Activated CD4-positive, alpha-beta T cell treated with anti-CD3 and anti-CD28 coated beads, Interleukin-2, amount 50 U/mL, for 16 hours (primary cell): ENCODE results near the gene SUSD3.

Source experiments
- DNase-seq: peaks from one replicate; pipeline ENCODE4 v3.0.0-alpha.2; 2020

The SUSD3 gene

GRCh38 chr9:93127395-93127911 lies 69.0 kb downstream of the SUSD3 start:
- DNase-seq = no peak

DNA sequence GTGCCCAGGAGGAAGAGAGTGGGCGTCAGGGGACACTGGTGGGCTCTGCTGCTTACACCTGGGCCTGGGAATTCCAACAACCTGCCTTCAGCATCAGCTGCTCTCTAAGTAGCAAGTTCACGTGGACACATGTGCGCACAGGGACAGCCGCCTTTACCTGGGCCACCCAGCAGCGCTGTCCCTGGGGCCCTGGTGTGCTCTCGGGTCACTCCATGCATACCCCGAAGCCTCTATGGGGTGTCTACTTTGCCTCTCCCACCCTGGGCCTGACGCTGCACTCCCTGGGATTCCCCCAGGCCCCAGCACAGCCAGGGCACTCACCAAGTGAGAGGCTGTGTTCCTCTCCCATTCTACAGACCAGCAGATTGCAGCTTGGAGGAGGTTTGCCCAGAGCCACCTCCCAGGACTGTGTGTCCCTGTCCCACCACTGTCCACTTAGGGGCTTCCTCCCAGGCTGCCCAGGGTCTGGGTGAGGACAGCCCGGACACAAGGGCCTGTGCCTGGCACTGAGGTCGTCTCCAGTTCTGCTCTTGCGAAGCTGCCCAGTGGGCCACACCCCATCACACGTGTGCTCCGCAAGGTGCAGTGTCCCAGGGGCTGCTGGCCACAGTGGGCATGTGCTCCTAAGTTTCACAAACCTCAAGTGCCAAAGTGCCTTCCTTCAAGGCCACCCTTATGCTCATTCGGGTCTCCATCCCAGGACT lies 69.7 kb downstream of the SUSD3 start:
- DNase-seq = no peak

- no peak for DNase-seq
Measured at GRCh38 chr9:93128715-93129224, 70.3 kb downstream of the SUSD3 start.

DNA sequence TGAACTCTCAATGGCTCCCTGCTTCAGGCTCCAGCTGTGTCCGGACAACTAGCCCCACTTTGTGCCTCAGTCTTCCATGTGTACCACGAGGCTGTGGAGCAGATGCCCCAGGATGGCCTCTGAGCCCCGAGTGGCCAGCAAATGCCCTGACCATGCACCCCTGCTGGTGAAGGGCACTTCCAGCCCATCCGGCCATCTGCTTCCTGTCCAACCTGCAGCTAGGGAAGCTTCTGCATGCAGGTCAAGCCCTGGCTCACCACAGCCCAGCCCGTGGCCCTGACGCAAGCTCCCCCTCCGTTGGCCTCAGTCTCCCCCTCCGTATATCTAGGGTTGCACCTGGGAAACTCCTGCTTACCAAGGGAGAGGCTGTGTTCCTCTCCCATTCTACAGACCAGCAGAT lies 70.8 kb downstream of the SUSD3 start:
- DNase-seq = no peak

DNA sequence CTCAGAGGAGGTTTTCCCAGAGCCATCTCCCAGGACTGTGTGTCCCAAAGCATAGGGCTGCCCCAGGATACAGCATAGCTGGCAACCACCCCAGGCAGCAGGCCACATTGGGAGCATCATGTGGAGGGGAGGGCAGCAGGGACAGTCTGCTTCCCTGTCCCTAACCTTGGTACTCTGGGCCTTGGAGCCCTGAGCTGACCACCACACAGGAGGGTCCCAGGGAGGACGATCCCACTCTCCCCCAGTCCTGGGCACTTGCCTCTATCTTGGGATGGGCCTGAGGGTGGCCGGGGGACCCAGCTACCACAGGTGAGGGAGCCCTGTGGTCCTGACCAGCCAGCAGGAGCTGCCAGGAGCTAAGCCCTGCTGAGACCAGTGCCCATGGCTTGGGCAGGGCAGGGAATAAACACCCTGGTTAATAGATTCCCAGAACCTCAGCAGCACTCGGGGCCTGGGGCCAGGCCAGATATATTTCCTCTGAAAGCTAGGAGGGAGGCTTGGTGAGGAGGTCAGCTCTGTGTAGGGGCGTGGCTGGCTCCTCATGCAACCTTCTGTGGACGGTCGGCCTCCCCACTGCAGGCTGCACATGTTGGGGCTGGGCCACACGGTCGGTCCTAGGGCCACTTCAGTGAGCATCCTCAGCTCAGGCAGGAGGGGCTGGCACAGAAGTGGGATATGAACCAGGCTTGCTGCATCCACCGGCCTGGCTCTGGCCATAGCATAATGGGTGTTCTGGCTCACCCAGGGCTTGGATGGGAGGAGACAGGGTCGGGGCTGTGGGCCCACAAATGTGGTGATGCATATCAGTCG lies 71.4 kb downstream of the SUSD3 start:
- DNase-seq = no peak

DNA sequence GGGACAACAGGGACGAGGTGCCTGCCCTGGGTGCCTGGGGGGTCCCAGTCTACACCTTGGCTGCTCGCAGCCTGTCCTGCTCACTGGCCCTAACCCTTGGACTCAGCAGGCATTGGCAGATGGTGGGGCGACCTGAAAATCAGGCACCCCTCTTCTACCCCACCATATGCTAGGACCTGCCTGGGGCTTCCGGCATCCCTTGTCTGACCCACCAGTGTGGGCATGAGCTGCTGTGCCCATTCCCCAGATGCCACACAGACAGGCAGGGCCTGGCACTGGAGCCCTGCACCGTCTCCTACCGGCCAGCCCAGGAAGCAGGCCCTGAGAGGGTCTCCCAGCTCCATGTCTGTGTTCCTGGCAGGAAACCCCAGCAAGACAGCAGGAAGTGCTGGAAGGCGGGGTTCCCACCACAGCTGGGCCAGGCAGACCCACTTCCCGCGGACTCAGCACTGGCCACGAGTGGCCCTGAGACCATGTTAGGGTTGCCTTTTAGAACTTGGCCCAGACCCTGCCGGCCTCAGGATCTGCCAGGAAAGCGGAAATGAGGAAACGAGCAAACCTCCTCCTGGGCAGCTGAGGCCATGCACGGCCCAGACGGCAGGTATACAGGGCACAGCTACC lies 72.5 kb downstream of the SUSD3 start:
- DNase-seq = no peak

DNA sequence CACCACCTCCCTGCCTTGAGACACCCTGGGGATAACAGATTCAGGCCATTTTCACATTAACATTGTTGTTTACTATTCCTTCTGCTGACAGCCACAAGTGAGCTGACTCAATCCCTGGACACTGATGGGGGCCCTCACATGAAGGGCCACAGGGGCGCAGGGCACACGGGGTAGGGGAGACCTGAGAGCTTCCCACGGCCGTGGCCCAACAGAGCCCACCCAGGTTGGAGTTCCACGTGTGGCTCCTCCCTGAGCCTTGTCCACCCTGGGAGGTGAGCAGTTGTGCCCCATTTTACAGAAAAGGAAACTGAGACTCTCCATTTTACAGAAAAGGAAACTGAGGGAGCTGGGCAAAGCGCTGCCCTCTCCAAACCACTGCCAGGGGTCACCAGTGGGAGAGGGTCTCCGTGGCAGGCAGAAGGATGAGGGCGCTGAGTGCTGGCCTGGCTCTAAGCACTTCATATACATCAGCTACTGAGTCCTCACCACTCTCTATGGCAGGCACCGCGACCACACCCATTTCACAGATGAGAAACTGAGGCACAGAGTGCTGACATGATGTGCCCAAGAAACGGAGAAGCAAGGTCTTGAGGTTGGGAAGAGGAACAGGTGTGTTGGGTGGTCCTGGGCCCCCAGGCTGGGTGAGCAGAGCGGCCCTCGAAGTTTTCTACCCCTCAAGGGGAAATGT lies 73.2 kb downstream of the SUSD3 start:
- DNase-seq = no peak

DNA sequence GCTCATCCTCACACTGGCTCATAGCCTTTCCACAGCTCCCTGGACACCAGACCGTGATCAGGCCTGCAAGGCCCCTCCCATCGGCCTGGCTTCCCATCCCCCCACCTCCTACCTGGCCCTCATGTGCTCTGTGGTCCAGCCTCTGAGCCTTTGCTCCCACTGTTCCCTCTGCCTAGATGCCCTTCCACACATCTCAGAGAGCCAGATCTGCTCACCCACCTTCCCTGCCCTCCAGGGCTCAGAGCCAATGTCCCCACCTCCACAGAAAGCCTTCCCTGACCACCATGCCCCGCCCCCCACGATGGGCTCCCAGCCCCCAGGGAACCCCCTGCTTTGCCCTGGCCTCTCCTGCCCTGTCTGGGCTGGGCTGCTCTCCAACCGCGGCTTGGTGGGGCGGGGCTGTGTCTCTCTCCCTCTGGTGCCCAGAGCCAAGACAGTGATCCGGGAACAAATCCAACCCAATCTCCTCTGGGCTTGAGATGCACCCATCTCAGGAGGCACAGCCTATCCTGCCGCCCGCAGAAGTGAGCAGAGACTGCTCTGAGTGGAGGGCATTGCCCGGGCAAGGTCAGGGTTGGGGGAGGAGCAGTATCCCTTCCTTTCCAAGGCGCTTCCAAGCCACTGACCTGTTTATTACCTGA lies 73.9 kb downstream of the SUSD3 start:
- no peak for DNase-seq

DNA sequence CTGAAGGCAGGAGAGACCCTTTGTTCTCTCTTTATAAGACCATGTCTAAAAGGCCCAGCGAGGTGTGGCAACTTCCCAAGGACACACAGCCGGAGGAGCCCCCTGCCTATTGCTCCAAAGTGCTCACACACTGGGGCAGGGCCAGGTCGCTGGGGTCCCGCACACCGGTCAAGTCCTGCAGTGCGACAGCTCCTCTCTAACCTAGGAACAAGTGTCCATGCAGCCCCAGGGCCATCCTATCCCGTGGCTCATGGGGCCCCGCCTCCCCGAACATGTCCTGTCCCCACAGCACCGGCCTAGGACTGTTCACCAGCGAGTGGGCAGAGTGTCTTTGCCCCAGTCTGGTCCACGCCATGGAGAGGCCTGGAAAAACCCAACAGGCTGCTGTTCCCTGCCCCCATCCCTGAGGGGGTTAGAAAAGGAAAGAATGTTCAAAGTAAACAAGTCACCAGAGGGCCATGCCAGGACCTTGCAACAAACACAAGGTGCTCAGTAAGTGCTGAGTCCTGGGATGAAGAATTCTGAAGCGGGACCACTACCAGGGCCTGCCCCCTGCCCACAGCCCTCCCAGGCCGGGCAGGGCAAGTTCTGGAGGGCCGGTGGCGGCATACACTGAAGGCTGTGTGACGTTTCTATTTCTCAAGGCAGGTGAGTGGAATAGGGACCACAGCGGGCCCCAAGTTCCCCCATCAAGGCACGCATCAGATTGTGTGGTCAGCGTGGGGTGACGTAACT lies 74.6 kb downstream of the SUSD3 start:
- DNase-seq = peak; percentile 63

- DNase-seq = no peak
Measured at GRCh38 chr9:93133681-93134014, 75.1 kb downstream of the SUSD3 start.

DNA sequence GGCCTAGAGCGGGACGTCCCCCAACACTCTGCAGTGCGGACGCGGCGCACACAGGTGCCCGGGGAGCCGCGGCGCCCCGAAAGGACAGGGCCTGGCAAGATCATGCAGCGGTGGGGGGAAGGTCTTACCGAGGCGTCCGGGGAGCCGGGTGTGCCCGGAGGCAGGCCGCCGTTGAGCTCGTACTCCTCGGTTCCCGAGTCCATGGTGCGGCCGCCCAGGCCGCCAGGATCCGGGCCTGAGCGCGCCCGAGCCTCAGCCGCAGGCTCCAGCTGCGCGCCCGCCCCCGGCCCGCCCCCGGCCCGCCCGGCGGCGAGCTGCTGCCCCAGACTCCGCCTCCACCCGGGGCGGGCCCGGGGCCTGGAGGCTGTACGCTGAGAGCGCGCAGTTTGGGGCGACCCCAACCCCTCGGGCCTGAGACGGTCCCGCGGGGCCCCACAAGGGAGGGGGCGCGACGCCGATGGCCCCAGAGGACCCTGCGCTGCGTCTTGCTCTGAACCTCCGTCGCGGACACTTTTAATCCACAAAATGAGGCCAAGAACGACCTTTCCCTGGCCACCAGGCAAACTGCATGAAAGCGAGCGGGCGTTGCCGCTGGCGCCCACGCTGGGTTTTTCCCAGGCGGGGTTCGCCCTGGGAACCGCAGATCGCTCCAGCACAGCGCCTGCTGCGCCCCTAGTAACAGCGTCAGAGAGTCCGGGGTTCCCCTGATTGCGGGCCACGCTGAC lies 75.7 kb downstream of the SUSD3 start, which contains the start of gene NINJ1:
TSS of gene NINJ1 (minus strand) at position 237 of the 725 bp plus-strand sequence. CDS start at position 203, 34 bp downstream.
- DNase-seq = peak; percentile 81
